ENCODE results near the gene CSNK2A3. TPM values are rescaled to one million over a fixed set of nuclear protein-coding genes. Genes with fewer than 3 reads are reported as not detected.

Gene CSNK2A3
- total RNA-seq, 1 donor from 2014 or later, result 1.2 TPM

- Histone ChIP-seq H3K27ac (no peak overlapping the region), H3K27me3 (no peaks in the 10 kb centered on the region), H3K36me3 (no peaks in the 10 kb centered on the region), H3K9me3 (no peaks in the 10 kb centered on the region), H3K4me1 (no peaks in the 10 kb centered on the region), H3K4me3 (no peak overlapping the region)
- DNase-seq (ENCODE audit: extremely low spot score in 2 of 2), result peak; percentile 32 to 40
- no peak for TF ChIP-seq POLR2A (IDR thresholded peaks at IDR 0.05)
- no peak for TF ChIP-seq CTCF (IDR thresholded peaks at IDR 0.05)
- TF ChIP-seq POLR2AphosphoS5 (IDR thresholded peaks at IDR 0.05; ENCODE audit: insufficient read depth in 1 of 2, low read depth in 1 of 2), result no peak
- intact Hi-C loops (cut with DNase I), result no loop called here
Measured at GRCh38 chr11:11374358-11375148, 21.5 kb upstream of the CSNK2A3 start.

- H3K36me3 ChIP-seq, result no peaks in the 10 kb centered on the region
- intact Hi-C loops (cut with DNase I), result no loop called here
- no peaks in the 10 kb centered on the region for H3K27me3 ChIP-seq
- no peak overlapping the region for H3K27ac ChIP-seq
- peak; percentile 10 to 52 for DNase-seq (ENCODE audit: extremely low spot score in 2 of 2)
- no peak overlapping the region for H3K4me3 ChIP-seq
- H3K9me3 ChIP-seq, result no peaks in the 10 kb centered on the region
- TF ChIP-seq POLR2A (IDR thresholded peaks at IDR 0.05) (no peak), CTCF (IDR thresholded peaks at IDR 0.05) (no peak), POLR2AphosphoS5 (IDR thresholded peaks at IDR 0.05; ENCODE audit: insufficient read depth in 1 of 2, low read depth in 1 of 2) (no peak)
- no peaks in the 10 kb centered on the region for H3K4me1 ChIP-seq
Measured at GRCh38 chr11:11373934-11374333, 20.9 kb upstream of the CSNK2A3 start.

GRCh38 chr11:11372461-11372860 is 19.4 kb upstream of the CSNK2A3 start:
- no peaks in the 10 kb centered on the region for H3K36me3 ChIP-seq
- H3K27ac ChIP-seq, result no peak overlapping the region
- no peaks in the 10 kb centered on the region for H3K27me3 ChIP-seq
- no peaks in the 10 kb centered on the region for H3K9me3 ChIP-seq
- no peak overlapping the region for H3K4me3 ChIP-seq
- intact Hi-C loops (cut with DNase I), result no loop called here
- no peak for TF ChIP-seq POLR2AphosphoS5 (IDR thresholded peaks at IDR 0.05; ENCODE audit: insufficient read depth in 1 of 2, low read depth in 1 of 2)
- TF ChIP-seq CTCF (IDR thresholded peaks at IDR 0.05), result no peak
- no peak for TF ChIP-seq POLR2A (IDR thresholded peaks at IDR 0.05)
- H3K4me1 ChIP-seq, result no peaks in the 10 kb centered on the region
- peak in 1 of 2 donors; percentile 91 for DNase-seq (ENCODE audit: extremely low spot score in 2 of 2)

- Histone ChIP-seq H3K27me3 (no peaks in the 10 kb centered on the region), H3K9me3 (no peaks in the 10 kb centered on the region), H3K4me1 (no peaks in the 10 kb centered on the region), H3K36me3 (no peaks in the 10 kb centered on the region), H3K27ac (no peak overlapping the region), H3K4me3 (no peak overlapping the region)
- peak in 1 of 2 donors; percentile 49 for DNase-seq (ENCODE audit: extremely low spot score in 2 of 2)
- no peak for TF ChIP-seq POLR2A (IDR thresholded peaks at IDR 0.05)
- no peak for TF ChIP-seq CTCF (IDR thresholded peaks at IDR 0.05)
- intact Hi-C loops (cut with DNase I), result no loop called here
Measured at GRCh38 chr11:11370962-11371303, 17.9 kb upstream of the CSNK2A3 start.

GRCh38 chr11:11370255-11370961 is 17.4 kb upstream of the CSNK2A3 start:
- H3K4me3 ChIP-seq, result no peak overlapping the region
- no peaks in the 10 kb centered on the region for H3K4me1 ChIP-seq
- no peaks in the 10 kb centered on the region for H3K9me3 ChIP-seq
- TF ChIP-seq CTCF (IDR thresholded peaks at IDR 0.05) (no peak), POLR2AphosphoS5 (IDR thresholded peaks at IDR 0.05; ENCODE audit: insufficient read depth in 1 of 2, low read depth in 1 of 2) (no peak), POLR2A (IDR thresholded peaks at IDR 0.05) (no peak)
- H3K36me3 ChIP-seq, result no peaks in the 10 kb centered on the region
- no peaks in the 10 kb centered on the region for H3K27me3 ChIP-seq
- no peak for DNase-seq (ENCODE audit: extremely low spot score in 2 of 2)
- H3K27ac ChIP-seq, result no peak overlapping the region
- intact Hi-C loops (cut with DNase I), result no loop called here
